ENCODE measurements around the gene KIRREL1. TPM values are rescaled to one million over a fixed set of nuclear protein-coding genes. Genes with fewer than 3 reads are reported as not detected.

Gene KIRREL1
- total RNA-seq, 2 experiments from 2014 or later = not detected

DNA sequence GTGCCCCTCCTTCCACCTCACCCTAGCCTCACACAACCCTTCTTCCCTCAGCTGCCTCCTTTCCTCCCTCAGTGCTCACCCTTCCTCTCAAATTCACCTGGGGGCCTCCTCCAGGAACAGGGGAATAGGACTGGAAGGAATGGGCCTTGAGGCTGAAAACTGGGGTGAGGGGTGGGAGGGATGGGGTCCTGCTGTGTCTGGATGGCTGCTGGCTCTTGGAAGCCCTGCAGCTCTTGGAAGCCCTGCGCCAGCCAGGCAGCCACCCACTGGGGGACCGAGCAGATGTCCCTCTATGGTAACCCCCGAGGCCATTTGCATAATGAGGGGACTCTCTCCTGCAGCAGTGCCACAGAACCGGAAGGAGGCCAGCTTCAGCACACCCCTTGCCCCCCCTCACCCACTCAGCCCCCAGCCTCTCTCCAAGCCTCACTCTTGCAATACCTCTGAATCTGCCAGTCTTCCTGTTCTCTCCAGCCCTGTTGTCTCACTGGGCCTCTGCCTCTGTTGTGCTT, 85.2 kb downstream of the KIRREL1 start:
- no peak for DNase-seq
- no peaks in the 10 kb centered on the region for H3K36me3 Mint-ChIP-seq (ENCODE audit: low read depth)
- H3K9me3 ChIP-seq (ENCODE audit: control insufficient read depth in 1 of 2, insufficient read depth in 1 of 2, low read length in 2 of 2) = no peaks in the 10 kb centered on the region
- intact Hi-C loops (cut with DNase I, micrococcal nuclease) = no loop called here
- TF ChIP-seq, protein P1, sequence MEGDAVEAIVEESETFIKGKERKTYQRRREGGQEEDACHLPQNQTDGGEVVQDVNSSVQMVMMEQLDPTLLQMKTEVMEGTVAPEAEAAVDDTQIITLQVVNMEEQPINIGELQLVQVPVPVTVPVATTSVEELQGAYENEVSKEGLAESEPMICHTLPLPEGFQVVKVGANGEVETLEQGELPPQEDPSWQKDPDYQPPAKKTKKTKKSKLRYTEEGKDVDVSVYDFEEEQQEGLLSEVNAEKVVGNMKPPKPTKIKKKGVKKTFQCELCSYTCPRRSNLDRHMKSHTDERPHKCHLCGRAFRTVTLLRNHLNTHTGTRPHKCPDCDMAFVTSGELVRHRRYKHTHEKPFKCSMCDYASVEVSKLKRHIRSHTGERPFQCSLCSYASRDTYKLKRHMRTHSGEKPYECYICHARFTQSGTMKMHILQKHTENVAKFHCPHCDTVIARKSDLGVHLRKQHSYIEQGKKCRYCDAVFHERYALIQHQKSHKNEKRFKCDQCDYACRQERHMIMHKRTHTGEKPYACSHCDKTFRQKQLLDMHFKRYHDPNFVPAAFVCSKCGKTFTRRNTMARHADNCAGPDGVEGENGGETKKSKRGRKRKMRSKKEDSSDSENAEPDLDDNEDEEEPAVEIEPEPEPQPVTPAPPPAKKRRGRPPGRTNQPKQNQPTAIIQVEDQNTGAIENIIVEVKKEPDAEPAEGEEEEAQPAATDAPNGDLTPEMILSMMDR (IDR thresholded peaks at IDR 0.05) = no peak
- no peaks in the 10 kb centered on the region for H3K9me3 Mint-ChIP-seq
- H3K4me3 Mint-ChIP-seq = no peak overlapping the region
- H3K27me3 ChIP-seq (ENCODE audit: control insufficient read depth in 1 of 2, insufficient read depth in 2 of 2, low read length in 2 of 2) = no peaks in the 10 kb centered on the region
- CTCF ChIA-PET = no interaction called here
- no peaks in the 10 kb centered on the region for H3K27me3 Mint-ChIP-seq
- no peaks in the 10 kb centered on the region for H3K36me3 ChIP-seq (ENCODE audit: insufficient read depth, low read length)
- no peak for ATAC-seq (ENCODE audit: poor library complexity)
- H3K4me3 ChIP-seq (ENCODE audit: low read length) = no peak overlapping the region
- H3K4me1 Mint-ChIP-seq (ENCODE audit: low read depth) = no peaks in the 10 kb centered on the region
- no peak overlapping the region for H3K27ac Mint-ChIP-seq
- H3K27ac ChIP-seq (ENCODE audit: low read depth in 1 of 2, low read length in 2 of 2) = no peak overlapping the region
- POLR2A ChIA-PET = no interaction called here
- no peaks in the 10 kb centered on the region for H3K4me1 ChIP-seq (ENCODE audit: insufficient read depth, low read length)

DNA sequence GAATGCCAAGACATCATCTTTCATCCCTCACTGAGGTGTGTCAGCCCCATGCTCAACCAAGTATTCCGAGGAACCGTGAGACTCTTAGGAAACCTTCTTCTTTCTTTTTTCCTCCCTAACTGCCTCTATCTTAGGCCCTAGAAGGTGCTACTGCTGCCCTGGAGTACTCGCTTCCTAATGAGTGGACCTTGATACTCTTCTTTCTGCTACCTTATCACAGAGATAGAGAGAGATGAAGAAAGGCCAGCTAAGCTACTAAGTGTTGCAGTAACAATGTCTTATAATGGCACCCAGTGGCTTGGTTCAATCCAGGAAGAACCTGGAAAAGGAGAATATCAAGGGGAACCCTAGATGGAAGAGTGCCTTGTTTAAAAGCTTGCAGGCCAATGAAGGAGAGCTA, 86.6 kb downstream of the KIRREL1 start:
- no peaks in the 10 kb centered on the region for H3K36me3 ChIP-seq (ENCODE audit: insufficient read depth, low read length)
- CTCF ChIA-PET = no interaction called here
- no peak overlapping the region for H3K27ac ChIP-seq (ENCODE audit: low read depth in 1 of 2, low read length in 2 of 2)
- Mint-ChIP-seq H3K4me3 (no peak overlapping the region), H3K36me3 (ENCODE audit: low read depth) (no peaks in the 10 kb centered on the region), H3K4me1 (ENCODE audit: low read depth) (no peaks in the 10 kb centered on the region), H3K9me3 (no peaks in the 10 kb centered on the region), H3K27me3 (no peaks in the 10 kb centered on the region), H3K27ac (no peak overlapping the region)
- H3K4me1 ChIP-seq (ENCODE audit: insufficient read depth, low read length) = no peaks in the 10 kb centered on the region
- H3K4me3 ChIP-seq (ENCODE audit: low read length) = no peak overlapping the region
- DNase-seq (no peak), ATAC-seq (ENCODE audit: poor library complexity) (no peak)
- intact Hi-C loops (cut with DNase I, micrococcal nuclease) = no loop called here
- POLR2A ChIA-PET = no interaction called here
- TF ChIP-seq, protein P1 (IDR thresholded peaks at IDR 0.05) = no peak
- H3K9me3 ChIP-seq (ENCODE audit: control insufficient read depth in 1 of 2, insufficient read depth in 1 of 2, low read length in 2 of 2) = no peaks in the 10 kb centered on the region
- no peaks in the 10 kb centered on the region for H3K27me3 ChIP-seq (ENCODE audit: control insufficient read depth in 1 of 2, insufficient read depth in 2 of 2, low read length in 2 of 2)

DNA sequence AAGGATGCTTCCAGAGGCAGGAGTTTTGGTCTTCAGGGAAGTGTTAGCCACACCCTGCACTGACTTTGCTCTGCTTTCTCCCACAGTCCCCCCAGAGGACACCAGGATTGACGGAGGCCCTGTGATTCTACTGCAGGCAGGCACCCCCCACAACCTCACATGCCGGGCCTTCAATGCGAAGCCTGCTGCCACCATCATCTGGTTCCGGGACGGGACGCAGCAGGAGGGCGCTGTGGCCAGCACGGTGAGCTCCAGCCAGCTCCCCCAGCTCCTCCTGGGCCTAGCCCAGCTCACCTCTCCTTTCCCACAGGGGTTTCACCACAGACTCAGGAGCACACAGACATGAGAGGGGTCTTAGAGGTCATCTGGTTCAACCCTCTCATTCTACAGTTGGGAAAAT, 90.9 kb downstream of the KIRREL1 start:
- no peak overlapping the region for H3K27ac ChIP-seq (ENCODE audit: low read depth in 1 of 2, low read length in 2 of 2)
- H3K4me1 Mint-ChIP-seq (ENCODE audit: low read depth) = no peaks in the 10 kb centered on the region
- DNase-seq (no peak), ATAC-seq (ENCODE audit: poor library complexity) (no peak)
- ChIA-PET CTCF (no interaction called here), POLR2A (no interaction called here)
- intact Hi-C loops (cut with DNase I, micrococcal nuclease) = no loop called here
- H3K27ac Mint-ChIP-seq = no peak overlapping the region
- no peaks in the 10 kb centered on the region for H3K27me3 Mint-ChIP-seq
- no peaks in the 10 kb centered on the region for H3K9me3 ChIP-seq (ENCODE audit: control insufficient read depth in 1 of 2, insufficient read depth in 1 of 2, low read length in 2 of 2)
- TF ChIP-seq, protein P1 (IDR thresholded peaks at IDR 0.05) = no peak
- no peaks in the 10 kb centered on the region for H3K36me3 Mint-ChIP-seq (ENCODE audit: low read depth)
- no peaks in the 10 kb centered on the region for H3K27me3 ChIP-seq (ENCODE audit: control insufficient read depth in 1 of 2, insufficient read depth in 2 of 2, low read length in 2 of 2)
- H3K9me3 Mint-ChIP-seq = no peaks in the 10 kb centered on the region
- H3K4me1 ChIP-seq (ENCODE audit: insufficient read depth, low read length) = no peaks in the 10 kb centered on the region
- H3K36me3 ChIP-seq (ENCODE audit: insufficient read depth, low read length) = no peaks in the 10 kb centered on the region
- H3K4me3 Mint-ChIP-seq = no peak overlapping the region
- no peak overlapping the region for H3K4me3 ChIP-seq (ENCODE audit: low read length)
